Measurements from ENCODE around the gene OSBPL6. TPM values are rescaled to one million over a fixed set of nuclear protein-coding genes. Genes with fewer than 3 reads are reported as not detected.

Gene OSBPL6
- total and polyA plus RNA-seq, 9 of the 15 experiments (the other 6 are each of a cell fraction or from before 2014, with no cell fraction given): 3.4 to 12.7 (median 9.3) TPM

- TF ChIP-seq ZEB2 (IDR thresholded peaks at IDR 0.05): no peak
- peak; percentile 100 for TF ChIP-seq JUND (IDR thresholded peaks at IDR 0.05; ENCODE audit: borderline replicate concordance, low read depth, low read length)
- TF ChIP-seq JUND (tag; IDR thresholded peaks at IDR 0.05; ENCODE audit: borderline replicate concordance, low read depth, low read length): peak; percentile 100
- no peak for TF ChIP-seq ZNF280B (CRISPR knock-in tag; IDR thresholded peaks at IDR 0.05)
- no peak for TF ChIP-seq CAMTA2 (CRISPR knock-in tag; conservative IDR thresholded peaks at IDR 0.05)
- 0 out of 2 replicates have a peak, but pooled peaks have one; percentile 6 for TF ChIP-seq CBFA2T3 (IDR thresholded peaks at IDR 0.05)
- TF ChIP-seq, protein P1, sequence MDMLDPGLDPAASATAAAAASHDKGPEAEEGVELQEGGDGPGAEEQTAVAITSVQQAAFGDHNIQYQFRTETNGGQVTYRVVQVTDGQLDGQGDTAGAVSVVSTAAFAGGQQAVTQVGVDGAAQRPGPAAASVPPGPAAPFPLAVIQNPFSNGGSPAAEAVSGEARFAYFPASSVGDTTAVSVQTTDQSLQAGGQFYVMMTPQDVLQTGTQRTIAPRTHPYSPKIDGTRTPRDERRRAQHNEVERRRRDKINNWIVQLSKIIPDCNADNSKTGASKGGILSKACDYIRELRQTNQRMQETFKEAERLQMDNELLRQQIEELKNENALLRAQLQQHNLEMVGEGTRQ (CRISPR knock-in tag; IDR thresholded peaks at IDR 0.05): no peak
- no peak for TF ChIP-seq FOXA3 (CRISPR knock-in tag; conservative IDR thresholded peaks at IDR 0.05 in 1 of 2, IDR thresholded peaks at IDR 0.05 in 1 of 2)
- TF ChIP-seq KAT7 (CRISPR knock-in tag; IDR thresholded peaks at IDR 0.05; ENCODE audit: borderline replicate concordance): no peak
- no peak for TF ChIP-seq ZBTB49 (CRISPR knock-in tag; IDR thresholded peaks at IDR 0.05; ENCODE audit: borderline replicate concordance)
- TF ChIP-seq L3MBTL2 (IDR thresholded peaks at IDR 0.05): no peak
- TF ChIP-seq NFIC (IDR thresholded peaks at IDR 0.05): no peak; the same call in 1 of the 2 replicates
- TF ChIP-seq HSF4 (CRISPR knock-in tag; IDR thresholded peaks at IDR 0.05; ENCODE audit: borderline replicate concordance): no peak
- TF ChIP-seq LARP7 (IDR thresholded peaks at IDR 0.05): no peak
- TF ChIP-seq, protein P2, sequence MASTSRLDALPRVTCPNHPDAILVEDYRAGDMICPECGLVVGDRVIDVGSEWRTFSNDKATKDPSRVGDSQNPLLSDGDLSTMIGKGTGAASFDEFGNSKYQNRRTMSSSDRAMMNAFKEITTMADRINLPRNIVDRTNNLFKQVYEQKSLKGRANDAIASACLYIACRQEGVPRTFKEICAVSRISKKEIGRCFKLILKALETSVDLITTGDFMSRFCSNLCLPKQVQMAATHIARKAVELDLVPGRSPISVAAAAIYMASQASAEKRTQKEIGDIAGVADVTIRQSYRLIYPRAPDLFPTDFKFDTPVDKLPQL (IDR thresholded peaks at IDR 0.05; ENCODE audit: extremely low read depth, insufficient read length): no peak
- TF ChIP-seq, protein P3, sequence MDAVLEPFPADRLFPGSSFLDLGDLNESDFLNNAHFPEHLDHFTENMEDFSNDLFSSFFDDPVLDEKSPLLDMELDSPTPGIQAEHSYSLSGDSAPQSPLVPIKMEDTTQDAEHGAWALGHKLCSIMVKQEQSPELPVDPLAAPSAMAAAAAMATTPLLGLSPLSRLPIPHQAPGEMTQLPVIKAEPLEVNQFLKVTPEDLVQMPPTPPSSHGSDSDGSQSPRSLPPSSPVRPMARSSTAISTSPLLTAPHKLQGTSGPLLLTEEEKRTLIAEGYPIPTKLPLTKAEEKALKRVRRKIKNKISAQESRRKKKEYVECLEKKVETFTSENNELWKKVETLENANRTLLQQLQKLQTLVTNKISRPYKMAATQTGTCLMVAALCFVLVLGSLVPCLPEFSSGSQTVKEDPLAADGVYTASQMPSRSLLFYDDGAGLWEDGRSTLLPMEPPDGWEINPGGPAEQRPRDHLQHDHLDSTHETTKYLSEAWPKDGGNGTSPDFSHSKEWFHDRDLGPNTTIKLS (IDR thresholded peaks at IDR 0.05; ENCODE audit: borderline replicate concordance, low read depth): no peak
- no peak for TF ChIP-seq DIDO1 (tag; IDR thresholded peaks at IDR 0.05; ENCODE audit: low read depth)
- TF ChIP-seq KDM5B (IDR thresholded peaks at IDR 0.05; ENCODE audit: insufficient replicate concordance, low read depth, low read length): no peak
- TF ChIP-seq HMBOX1 (IDR thresholded peaks at IDR 0.05): no peak
- no peak; the same call in 1 of the 2 replicates for TF ChIP-seq MTA2 (IDR thresholded peaks at IDR 0.05; ENCODE audit: low read depth)
- no peak for TF ChIP-seq TGIF2 (CRISPR knock-in tag; IDR thresholded peaks at IDR 0.05)
Observed at GRCh38 chr2:178241844-178242551, 47.7 kb downstream of the OSBPL6 start (continued).
